SK-N-SH (cell line): ENCODE measurements around the gene GABARAPL2. TPM values are rescaled to one million over a fixed set of nuclear protein-coding genes. Genes with fewer than 3 reads are reported as not detected.

Experiments
- CTCF ChIA-PET: fragments of 300-600, 350-600 bp; formaldehyde crosslinking; extraction: SDS; loops from one replicate; lab custom pipeline; 2021; lab: Yijun Ruan, JAX
- POLR2A ChIA-PET: fragments of 350-600 bp; sonication (Branson Sonifier 250); formaldehyde crosslinking; extraction: SDS; loops from one replicate; lab custom pipeline; 2020; ENCODE audit warnings: antibody characterized with exemption, inconsistent platforms; lab: Yijun Ruan, JAX
- DNase-seq: peaks from one replicate; pipeline ENCODE4 v3.0.0; 2012
- H2AFZ ChIP-seq: fragments of 200-600 bp; sonication (generic); 2 replicates; pipeline ENCODE4 v1.8.1; 2016; ENCODE audit warnings: antibody characterized with exemption, mild to moderate bottlenecking, low read depth
- H3F3A ChIP-seq: fragments of 200-600 bp; sonication (generic); replicated peaks from 2 replicates; pipeline ENCODE3; 2016; ENCODE audit warnings: antibody characterized with exemption, mild to moderate bottlenecking; ENCODE audit not compliant: insufficient read depth
- H3K27ac ChIP-seq, 2 experiments: fragments of 200-500 bp in 1 of 2; fragments of 200-600 bp in 1 of 2; sonication (Bioruptor generic) in 1 of 2; sonication (generic), shearing (Covaris generic) in 1 of 2; 2 replicates each; pipeline versions ENCODE4 v1.5.1 to v1.6.1; 2014 to 2016; ENCODE audit warnings: low read depth in 2 of 2, inconsistent platforms in 1 of 2, low read length in 1 of 2, mild to moderate bottlenecking in 1 of 2, mixed read lengths in 1 of 2
- H3K27me3 ChIP-seq: fragments of 200-600 bp; sonication (generic), shearing (Covaris generic); 2 replicates; pipeline ENCODE4 v1.6.1; 2016; ENCODE audit warnings: mixed run types; ENCODE audit not compliant: insufficient read depth
- H3K36me3 ChIP-seq, 2 experiments: fragments of 200-500 bp in 1 of 2; fragments of 200-600 bp in 1 of 2; sonication (Bioruptor generic) in 1 of 2; sonication (generic) in 1 of 2; replicated peaks in 1 of 2; 2 replicates each; pipeline versions ENCODE3 to v1.5.1; 2014 to 2016; ENCODE audit warnings: low read length in 1 of 2, mild to moderate bottlenecking in 1 of 2; ENCODE audit not compliant: insufficient read depth in 2 of 2, control insufficient read depth in 1 of 2
- H3K4me1 ChIP-seq, 2 experiments: fragments of 200-500 bp in 1 of 2; fragments of 200-600 bp in 1 of 2; sonication (Bioruptor generic) in 1 of 2; sonication (generic), shearing (Covaris generic) in 1 of 2; 2 replicates each; pipeline versions ENCODE4 v1.5.1 to v1.6.1; 2014 to 2016; ENCODE audit warnings: low read depth in 1 of 2, low read length in 1 of 2, mixed run types in 1 of 2; ENCODE audit not compliant: insufficient read depth in 2 of 2, control insufficient read depth in 1 of 2
- H3K4me2 ChIP-seq: fragments of 200-600 bp; sonication (generic), shearing (Covaris generic); 2 replicates; pipeline ENCODE4 v1.6.1; 2017; ENCODE audit warnings: mixed run types
- H3K4me3 ChIP-seq, 2 experiments: fragments of 200-500 bp in 1 of 2; fragments of 200-600 bp in 1 of 2; sonication (Bioruptor generic) in 1 of 2; sonication (generic), shearing (Covaris generic) in 1 of 2; 2 replicates each; pipeline versions ENCODE4 v1.5.1 to v1.8.1; 2014 to 2016; ENCODE audit warnings: low read depth in 2 of 2, inconsistent platforms in 1 of 2, low read length in 1 of 2, mild to moderate bottlenecking in 1 of 2, mixed read lengths in 1 of 2, moderate library complexity in 1 of 2
- H3K79me2 ChIP-seq: fragments of 200-600 bp; sonication (generic); 2 replicates; pipeline ENCODE4 v1.8.1; 2017; ENCODE audit warnings: mild to moderate bottlenecking; ENCODE audit not compliant: insufficient read depth
- H3K9ac ChIP-seq: fragments of 200-600 bp; sonication (generic); 2 replicates; pipeline ENCODE4 v1.6.1; 2017; ENCODE audit warnings: mixed run types
- H3K9me2 ChIP-seq: fragments of 200-600 bp; sonication (generic); 2 replicates; pipeline ENCODE4 v1.6.1; 2017; ENCODE audit warnings: mixed run types
- H3K9me3 ChIP-seq: fragments of 200-600 bp; sonication (generic); 2 replicates; pipeline ENCODE4 v1.6.1; 2017; ENCODE audit warnings: mixed run types, mild to moderate bottlenecking, moderate library complexity
- H4K20me1 ChIP-seq: fragments of 200-600 bp; sonication (generic); 2 replicates; pipeline ENCODE4 v1.6.1; 2017; ENCODE audit warnings: mild to moderate bottlenecking, mixed run types; ENCODE audit not compliant: insufficient read depth
- CHD2 ChIP-seq: fragments of 150-350 bp; IDR thresholded peaks from 2 replicates; pipeline ENCODE4 v1.6.1; 2018; ENCODE audit warnings: low read length; ENCODE audit not compliant: partially characterized antibody
- ELF1 ChIP-seq: IDR thresholded peaks from 2 replicates; pipeline ENCODE4 v1.4.0; 2012
- EP300 ChIP-seq, 2 experiments: IDR thresholded peaks; 2 replicates each; pipeline versions ENCODE4 v1.4.0 to v1.6.1; 2012; ENCODE audit warnings: borderline replicate concordance in 1 of 2, low read depth in 1 of 2, low read length in 1 of 2
- FOSL2 ChIP-seq: IDR thresholded peaks from 2 replicates; pipeline ENCODE4 v1.4.0; 2012; ENCODE audit warnings: low read depth, mild to moderate bottlenecking, moderate library complexity, borderline replicate concordance
- GATA2 ChIP-seq: sonication (generic); formaldehyde crosslinking; IDR thresholded peaks from 2 replicates; pipeline ENCODE4 v1.5.0; 2020; ENCODE audit warnings: mild to moderate bottlenecking, missing genetic modification reagents
- JUND ChIP-seq: IDR thresholded peaks from 2 replicates; pipeline ENCODE4 v1.4.0; 2012
- MAX ChIP-seq: IDR thresholded peaks from 2 replicates; pipeline ENCODE4 v1.4.0; 2012; ENCODE audit warnings: low read depth
- MEF2A ChIP-seq: IDR thresholded peaks from 2 replicates; pipeline ENCODE4 v1.4.0; 2012; ENCODE audit warnings: low read depth, borderline replicate concordance
- NFIC ChIP-seq: IDR thresholded peaks from 2 replicates; pipeline ENCODE4 v1.4.0; 2012; ENCODE audit warnings: borderline replicate concordance
- PBX3 ChIP-seq: IDR thresholded peaks from 2 replicates; pipeline ENCODE4; 2012
- POLR2AphosphoS5 ChIP-seq: IDR thresholded peaks from 2 replicates; pipeline ENCODE4 v1.6.1; 2012; ENCODE audit warnings: low read depth, low read length
- REST ChIP-seq: IDR thresholded peaks from 2 replicates; pipeline ENCODE4 v1.6.1; 2012; ENCODE audit warnings: mild to moderate bottlenecking, low read depth, low read length, moderate library complexity
- RXRA ChIP-seq: IDR thresholded peaks from 2 replicates; pipeline ENCODE4 v1.4.0; 2012; ENCODE audit warnings: low read depth, mild to moderate bottlenecking, borderline replicate concordance
- SIN3A ChIP-seq: IDR thresholded peaks from 2 replicates; pipeline ENCODE4 v1.6.1; 2012; ENCODE audit warnings: low read depth, mild to moderate bottlenecking, low read length, moderate library complexity, borderline replicate concordance
- TCF12 ChIP-seq: IDR thresholded peaks from 2 replicates; pipeline ENCODE4 v1.4.0; 2012
- TEAD4 ChIP-seq: IDR thresholded peaks from 2 replicates; pipeline ENCODE4 v1.4.0; 2012; ENCODE audit warnings: mild to moderate bottlenecking, borderline replicate concordance; ENCODE audit not compliant: insufficient read depth
- WGBS: methylation state at CpG from one replicate; pipeline ENCODE4 v1.1.6; 2017; ENCODE audit warnings: low lambda C conversion rate; 5-methylcytosine and 5-hydroxymethylcytosine counted together
- polyA plus RNA-seq, 3 experiments: library from polyadenylated mRNA; depleted of rRNA; stranded (reverse); fragments of >200 nt; gene quantifications; 2 replicates each; pipeline ENCODE4 v1.2.3, GENCODE V29; 2012

GABARAPL2 gene
- polyA plus RNA-seq, 1 of the 3 experiments (the other 2 are of a cell fraction): 135 TPM

GRCh38 chr16:75606507-75606906 is 40.3 kb downstream of the GABARAPL2 start (continued):
- no peak for TF ChIP-seq GATA2 (CRISPR knock-in tag)
- no peak for TF ChIP-seq MEF2A
- TF ChIP-seq PBX3: no peak
- TF ChIP-seq SIN3A: no peak
- no peak for TF ChIP-seq CHD2
- TF ChIP-seq, all 33 proteins: peak for 0

GRCh38 chr16:75614066-75614897 is 48.1 kb downstream of the GABARAPL2 start:
- Histone ChIP-seq H3K9me2 (no peaks in the 10 kb centered on the region), H3F3A (peaks cover 29% of the 10 kb centered on the region), H3K9ac (no peak overlapping the region), H3K36me3 (peaks cover 45 to 75% of the 10 kb centered on the region in 2 experiments), H3K4me2 (0 out of 2 replicates have a peak overlapping the region, but pooled peaks have one; percentile 55)
- 88% methylated on average over 4 of the region's 4 CpGs for WGBS
- CTCF ChIA-PET: no interaction called here
- DNase-seq: no peak
- TF ChIP-seq MAX: peak; percentile 46; the same call in 1 of the 2 replicates
- peak in 1 of 2 experiments; percentile 59; a peak in 2 of 4 replicates for TF ChIP-seq EP300 (IDR thresholded peaks at IDR 0.05; ENCODE audit: borderline replicate concordance in 1 of 2, low read depth in 1 of 2, low read length in 1 of 2)
- TF ChIP-seq NFIC: peak; percentile 88
- peak; percentile 80 for TF ChIP-seq JUND
- TF ChIP-seq TEAD4: peak; percentile 19; the same call in 1 of the 2 replicates
- TF ChIP-seq REST: no peak
- TF ChIP-seq RXRA: peak; percentile 50
- TF ChIP-seq TCF12: peak; percentile 71
- peak; percentile 60 for TF ChIP-seq PBX3
- TF ChIP-seq CHD2: no peak
- TF ChIP-seq ELF1: no peak
- TF ChIP-seq POLR2AphosphoS5: peak; percentile 53; the same call in 1 of the 2 replicates
- TF ChIP-seq FOSL2: peak; percentile 81
- TF ChIP-seq, all 33 proteins: peak for 10
- Histone ChIP-seq H3K4me1 (peaks cover 0 to 11% of the 10 kb centered on the region in 2 experiments; a peak in 1 of 4 replicates), H3K27ac (peak overlapping the region; percentile 14 to 84; a peak in 3 of 4 replicates), H2AFZ (no peak overlapping the region), H3K27me3 (no peaks in the 10 kb centered on the region), H3K9me3 (no peaks in the 10 kb centered on the region), H3K4me3 (no peak overlapping the region), H4K20me1 (peaks cover 4% of the 10 kb centered on the region; the same call in 1 of the 2 replicates), H3K79me2 (peaks cover 6% of the 10 kb centered on the region; the same call in 1 of the 2 replicates)
- POLR2A ChIA-PET: no interaction called here
